Coronary artery (tissue), 2 donors: ENCODE data around the gene ABCC6.

ENCODE experiments used
- DNase-seq: peaks from one replicate; pipeline ENCODE4 v3.0.0-alpha.2; 2017; ENCODE audit warnings: low spot score
- H3K27ac ChIP-seq, 2 donors: fragments of 200-600 bp; sonication (generic); one replicate each; pipeline ENCODE4 v1.5.1; 2016 to 2019
- H3K4me3 ChIP-seq: fragments of 200-600 bp; sonication (generic); 2 replicates; pipeline ENCODE4 v1.5.1; 2016; ENCODE audit warnings: mild to moderate bottlenecking, moderate library complexity
- CTCF ChIP-seq: fragments of 200-600 bp; sonication (generic); IDR thresholded peaks from one replicate; pipeline ENCODE4 v1.5.1; 2019; ENCODE audit warnings: antibody characterized with exemption

The ABCC6 gene

GRCh38 chr16:16141141-16141540 lies 82.2 kb downstream of the ABCC6 start:
- no peak for TF ChIP-seq CTCF
- Histone ChIP-seq H3K27ac (no peak overlapping the region), H3K4me3 (no peak overlapping the region)
- DNase-seq = no peak

GRCh38 chr16:16140537-16140936 lies 82.8 kb downstream of the ABCC6 start:
- Histone ChIP-seq H3K27ac (no peak overlapping the region), H3K4me3 (no peak overlapping the region)
- no peak for DNase-seq
- TF ChIP-seq CTCF = no peak

- no peak for TF ChIP-seq CTCF
- H3K27ac ChIP-seq = no peak overlapping the region
- no peak for DNase-seq
Measured at GRCh38 chr16:16139806-16140205, 83.5 kb downstream of the ABCC6 start.

GRCh38 chr16:16139061-16139460 lies 84.2 kb downstream of the ABCC6 start:
- TF ChIP-seq CTCF = no peak
- no peak overlapping the region for H3K27ac ChIP-seq
- no peak for DNase-seq
- no peak overlapping the region for H3K4me3 ChIP-seq

More at GRCh38 chr16:16139806-16140205, 83.5 kb downstream of the ABCC6 start:
- H3K4me3 ChIP-seq = no peak overlapping the region

GRCh38 chr16:16138034-16138635 lies 85.2 kb downstream of the ABCC6 start:
- no peak for TF ChIP-seq CTCF
- DNase-seq = no peak
- H3K27ac ChIP-seq = no peak overlapping the region
- H3K4me3 ChIP-seq = no peak overlapping the region

- no peak for TF ChIP-seq CTCF
- no peak for DNase-seq
- H3K4me3 ChIP-seq = no peak overlapping the region
- no peak overlapping the region for H3K27ac ChIP-seq
Measured at GRCh38 chr16:16137110-16137509, 86.2 kb downstream of the ABCC6 start.

- no peak for TF ChIP-seq CTCF
Measured at GRCh38 chr16:16136588-16136987, 86.7 kb downstream of the ABCC6 start.

More at GRCh38 chr16:16136588-16136987, 86.7 kb downstream of the ABCC6 start:
- H3K4me3 ChIP-seq = no peak overlapping the region
- no peak for DNase-seq
- no peak overlapping the region for H3K27ac ChIP-seq
